WTC11 (cell line): ENCODE results near the gene CDH1. TPM values are rescaled to one million over a fixed set of nuclear protein-coding genes. Genes with fewer than 3 reads are reported as not detected.

ENCODE experiments used
- ATAC-seq: fragments of 200-7000 bp; cut with Tn5 transposase; 2 replicates; pipeline ENCODE4 v1.10.0; 2021; ENCODE audit warnings: mild to moderate bottlenecking, moderate library complexity
- CTCF ChIA-PET: fragments of 300-600 bp; sonication (Branson Sonifier 250); formaldehyde crosslinking; loops from one replicate; lab custom pipeline; 2021; ENCODE audit warnings: antibody characterized with exemption; lab: Charles Lee
- POLR2A ChIA-PET: fragments of 350-600 bp; sonication (Branson Sonifier 250); formaldehyde crosslinking; loops from one replicate; lab custom pipeline; 2021; ENCODE audit warnings: antibody characterized with exemption; lab: Charles Lee
- DNase-seq: peaks from one replicate; pipeline ENCODE4 v3.0.0; 2021; ENCODE audit warnings: low spot score
- H3K27ac Mint-ChIP-seq: 2 replicates; pipeline ENCODE4 v1.8.0; 2021; ENCODE audit warnings: mixed read lengths
- H3K27me3 Mint-ChIP-seq: 2 replicates; pipeline ENCODE4 v1.8.0; 2021; ENCODE audit warnings: low read depth, mild to moderate bottlenecking, moderate library complexity, mixed read lengths
- H3K36me3 Mint-ChIP-seq: 2 replicates; pipeline ENCODE4 v1.8.0; 2021; ENCODE audit warnings: mixed read lengths
- H3K4me1 Mint-ChIP-seq: 2 replicates; pipeline ENCODE4 v1.8.0; 2022; ENCODE audit warnings: mixed read lengths
- H3K4me3 Mint-ChIP-seq: 2 replicates; pipeline ENCODE4 v1.8.0; 2021; ENCODE audit warnings: mild to moderate bottlenecking, moderate library complexity, mixed read lengths
- H3K9me3 Mint-ChIP-seq: 2 replicates; pipeline ENCODE4 v1.8.0; 2021; ENCODE audit warnings: mixed read lengths
- CREM ChIP-seq: sonication (generic); formaldehyde crosslinking; IDR thresholded peaks from 2 replicates; pipeline ENCODE4 v1.8.1; 2022; ENCODE audit warnings: mild to moderate bottlenecking, missing genetic modification reagents, moderate library complexity
- ELF4 ChIP-seq: sonication (generic); formaldehyde crosslinking; IDR thresholded peaks from 2 replicates; pipeline ENCODE4 v1.8.1; 2022; ENCODE audit warnings: low read depth, mild to moderate bottlenecking, moderate library complexity, missing genetic modification reagents
- FOXK1 ChIP-seq: sonication (generic); formaldehyde crosslinking; IDR thresholded peaks from 2 replicates; pipeline ENCODE4 v1.8.0; 2022; ENCODE audit warnings: mild to moderate bottlenecking, moderate library complexity, missing genetic modification reagents
- GABPB1 ChIP-seq: sonication (generic); formaldehyde crosslinking; IDR thresholded peaks from 2 replicates; pipeline ENCODE4 v1.8.1; 2023; ENCODE audit warnings: mild to moderate bottlenecking, missing genetic modification reagents
- MYBL2 ChIP-seq: sonication (generic); formaldehyde crosslinking; IDR thresholded peaks from 2 replicates; pipeline ENCODE4 v1.8.1; 2023; ENCODE audit warnings: mild to moderate bottlenecking, moderate library complexity, missing genetic modification reagents
- NFATC4 ChIP-seq: fragments of 250-450 bp; sonication (Bioruptor Pico); IDR thresholded peaks from 2 replicates; pipeline ENCODE4 v1.9.0; 2021; ENCODE audit warnings: mild to moderate bottlenecking
- NFYB ChIP-seq: sonication (generic); formaldehyde crosslinking; conservative IDR thresholded peaks from 2 replicates; pipeline ENCODE4 v1.8.0; 2022; ENCODE audit warnings: low read depth, missing genetic modification reagents
- SP1 ChIP-seq: sonication (generic); formaldehyde crosslinking; conservative IDR thresholded peaks from 2 replicates; pipeline ENCODE4 v1.8.1; 2022; ENCODE audit warnings: missing genetic modification reagents
- TCF7 ChIP-seq: sonication (generic); formaldehyde crosslinking; IDR thresholded peaks from 2 replicates; pipeline ENCODE4 v1.8.0; 2022; ENCODE audit warnings: mild to moderate bottlenecking, low read depth, missing genetic modification reagents, moderate library complexity
- TEAD4 ChIP-seq: sonication (generic); formaldehyde crosslinking; IDR thresholded peaks from 2 replicates; pipeline ENCODE4 v1.8.0; 2022; ENCODE audit warnings: mild to moderate bottlenecking, missing genetic modification reagents
- ZNF396 ChIP-seq: fragments of 250-450 bp; sonication (Bioruptor Pico); IDR thresholded peaks from 2 replicates; pipeline ENCODE4 v1.8.0; 2021; ENCODE audit warnings: mild to moderate bottlenecking, moderate library complexity, borderline replicate concordance
- total RNA-seq: library from RNA; stranded (reverse); gene quantifications from 3 replicates; pipeline ENCODE4 v1.2.3, GENCODE V29; 2021
- TF ChIP-seq, protein P1 (sequence below): sonication (generic); formaldehyde crosslinking; IDR thresholded peaks from 2 replicates; pipeline ENCODE4 v1.8.1; 2023; ENCODE audit warnings: mild to moderate bottlenecking, missing genetic modification reagents, moderate library complexity
- TF ChIP-seq, protein P2 (sequence below): sonication (generic); formaldehyde crosslinking; conservative IDR thresholded peaks from 2 replicates; pipeline ENCODE4 v1.8.1; 2023; ENCODE audit warnings: mild to moderate bottlenecking, low read depth, missing genetic modification reagents, moderate library complexity
- TF ChIP-seq, protein P3 (sequence below): sonication (generic); formaldehyde crosslinking; IDR thresholded peaks from 2 replicates; pipeline ENCODE4 v1.8.1; 2022; ENCODE audit warnings: low read depth, mild to moderate bottlenecking, moderate library complexity, missing genetic modification reagents, borderline replicate concordance
- TF ChIP-seq, protein P4 (sequence below): fragments of 250-450 bp; sonication (Bioruptor Pico); conservative IDR thresholded peaks from 2 replicates; pipeline ENCODE4 v1.9.0; 2021; ENCODE audit warnings: mild to moderate bottlenecking
- TF ChIP-seq, protein P5 (sequence below): sonication (generic); formaldehyde crosslinking; IDR thresholded peaks from 2 replicates; pipeline ENCODE4 v1.8.0; 2023; ENCODE audit warnings: missing genetic modification reagents, mild to moderate bottlenecking, borderline replicate concordance
- TF ChIP-seq, protein P6 (sequence below): sonication (generic); formaldehyde crosslinking; IDR thresholded peaks from 2 replicates; pipeline ENCODE4 v1.8.1; 2023; ENCODE audit warnings: mild to moderate bottlenecking, moderate library complexity, missing genetic modification reagents
- TF ChIP-seq, protein P7 (sequence below): sonication (generic); formaldehyde crosslinking; IDR thresholded peaks from 2 replicates; pipeline ENCODE4 v1.8.1; 2022; ENCODE audit warnings: mild to moderate bottlenecking, moderate library complexity, missing genetic modification reagents

CDH1 gene
- total RNA-seq, 1 experiment from 2014 or later, result 278 TPM

DNA sequence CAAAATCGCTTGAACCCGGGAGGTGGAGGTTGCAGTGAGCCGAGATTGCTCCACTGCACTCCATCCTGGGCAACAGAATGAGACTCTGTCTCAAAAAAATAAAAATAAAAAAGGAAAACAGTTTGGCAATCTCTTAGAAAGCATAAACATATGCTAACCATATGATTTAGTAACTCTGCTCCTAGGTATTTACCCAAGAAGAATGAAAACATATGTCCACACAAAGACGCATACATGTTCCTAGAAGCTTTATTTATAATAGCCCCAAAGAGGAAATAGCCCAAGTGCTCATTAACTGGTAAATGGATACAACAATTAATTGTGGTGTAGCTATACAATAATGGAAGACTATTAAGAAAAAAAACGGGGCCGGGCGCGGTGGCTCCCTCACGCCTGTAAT lies 18.5 kb upstream of the CDH1 start (continued):
- TF ChIP-seq ELF4, result no peak

DNA sequence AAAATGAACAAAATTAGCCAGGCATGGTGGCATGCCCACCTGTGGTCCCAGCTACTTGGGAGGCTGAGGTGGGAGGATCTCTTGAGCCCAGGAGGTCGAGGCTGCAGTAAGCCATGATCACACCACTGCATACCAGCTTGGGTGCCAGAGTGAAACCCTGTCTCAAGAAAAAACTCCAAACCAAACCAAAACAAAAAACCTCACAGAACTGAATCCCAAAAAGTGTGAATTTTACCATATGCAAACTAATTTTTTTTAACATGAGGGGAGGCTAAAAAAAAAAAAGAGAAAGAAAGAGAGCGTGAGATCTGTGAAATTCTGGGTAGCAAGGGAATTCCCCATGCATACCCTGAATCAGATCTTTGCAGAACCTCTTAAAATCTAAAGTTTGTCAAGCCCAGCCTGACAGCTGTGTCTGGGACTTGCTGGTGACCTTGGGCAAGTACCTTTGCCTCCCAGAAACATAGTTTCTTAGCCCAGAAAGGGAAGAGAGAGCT lies 17.1 kb upstream of the CDH1 start:
- TF ChIP-seq, protein P1, sequence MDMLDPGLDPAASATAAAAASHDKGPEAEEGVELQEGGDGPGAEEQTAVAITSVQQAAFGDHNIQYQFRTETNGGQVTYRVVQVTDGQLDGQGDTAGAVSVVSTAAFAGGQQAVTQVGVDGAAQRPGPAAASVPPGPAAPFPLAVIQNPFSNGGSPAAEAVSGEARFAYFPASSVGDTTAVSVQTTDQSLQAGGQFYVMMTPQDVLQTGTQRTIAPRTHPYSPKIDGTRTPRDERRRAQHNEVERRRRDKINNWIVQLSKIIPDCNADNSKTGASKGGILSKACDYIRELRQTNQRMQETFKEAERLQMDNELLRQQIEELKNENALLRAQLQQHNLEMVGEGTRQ (CRISPR knock-in tag), result no peak
- TF ChIP-seq ZNF396, result no peak
- TF ChIP-seq MYBL2 (CRISPR knock-in tag), result no peak
- TF ChIP-seq NFYB (CRISPR knock-in tag), result no peak
- TF ChIP-seq TCF7, result no peak
- TF ChIP-seq TEAD4, result no peak
- no peak for TF ChIP-seq CREM (CRISPR knock-in tag)
- TF ChIP-seq, protein P2, sequence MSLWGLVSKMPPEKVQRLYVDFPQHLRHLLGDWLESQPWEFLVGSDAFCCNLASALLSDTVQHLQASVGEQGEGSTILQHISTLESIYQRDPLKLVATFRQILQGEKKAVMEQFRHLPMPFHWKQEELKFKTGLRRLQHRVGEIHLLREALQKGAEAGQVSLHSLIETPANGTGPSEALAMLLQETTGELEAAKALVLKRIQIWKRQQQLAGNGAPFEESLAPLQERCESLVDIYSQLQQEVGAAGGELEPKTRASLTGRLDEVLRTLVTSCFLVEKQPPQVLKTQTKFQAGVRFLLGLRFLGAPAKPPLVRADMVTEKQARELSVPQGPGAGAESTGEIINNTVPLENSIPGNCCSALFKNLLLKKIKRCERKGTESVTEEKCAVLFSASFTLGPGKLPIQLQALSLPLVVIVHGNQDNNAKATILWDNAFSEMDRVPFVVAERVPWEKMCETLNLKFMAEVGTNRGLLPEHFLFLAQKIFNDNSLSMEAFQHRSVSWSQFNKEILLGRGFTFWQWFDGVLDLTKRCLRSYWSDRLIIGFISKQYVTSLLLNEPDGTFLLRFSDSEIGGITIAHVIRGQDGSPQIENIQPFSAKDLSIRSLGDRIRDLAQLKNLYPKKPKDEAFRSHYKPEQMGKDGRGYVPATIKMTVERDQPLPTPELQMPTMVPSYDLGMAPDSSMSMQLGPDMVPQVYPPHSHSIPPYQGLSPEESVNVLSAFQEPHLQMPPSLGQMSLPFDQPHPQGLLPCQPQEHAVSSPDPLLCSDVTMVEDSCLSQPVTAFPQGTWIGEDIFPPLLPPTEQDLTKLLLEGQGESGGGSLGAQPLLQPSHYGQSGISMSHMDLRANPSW (CRISPR knock-in tag), result no peak
- TF ChIP-seq, protein P3, sequence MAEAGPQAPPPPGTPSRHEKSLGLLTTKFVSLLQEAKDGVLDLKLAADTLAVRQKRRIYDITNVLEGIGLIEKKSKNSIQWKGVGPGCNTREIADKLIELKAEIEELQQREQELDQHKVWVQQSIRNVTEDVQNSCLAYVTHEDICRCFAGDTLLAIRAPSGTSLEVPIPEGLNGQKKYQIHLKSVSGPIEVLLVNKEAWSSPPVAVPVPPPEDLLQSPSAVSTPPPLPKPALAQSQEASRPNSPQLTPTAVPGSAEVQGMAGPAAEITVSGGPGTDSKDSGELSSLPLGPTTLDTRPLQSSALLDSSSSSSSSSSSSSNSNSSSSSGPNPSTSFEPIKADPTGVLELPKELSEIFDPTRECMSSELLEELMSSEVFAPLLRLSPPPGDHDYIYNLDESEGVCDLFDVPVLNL (CRISPR knock-in tag), result no peak
- TF ChIP-seq, protein P4, sequence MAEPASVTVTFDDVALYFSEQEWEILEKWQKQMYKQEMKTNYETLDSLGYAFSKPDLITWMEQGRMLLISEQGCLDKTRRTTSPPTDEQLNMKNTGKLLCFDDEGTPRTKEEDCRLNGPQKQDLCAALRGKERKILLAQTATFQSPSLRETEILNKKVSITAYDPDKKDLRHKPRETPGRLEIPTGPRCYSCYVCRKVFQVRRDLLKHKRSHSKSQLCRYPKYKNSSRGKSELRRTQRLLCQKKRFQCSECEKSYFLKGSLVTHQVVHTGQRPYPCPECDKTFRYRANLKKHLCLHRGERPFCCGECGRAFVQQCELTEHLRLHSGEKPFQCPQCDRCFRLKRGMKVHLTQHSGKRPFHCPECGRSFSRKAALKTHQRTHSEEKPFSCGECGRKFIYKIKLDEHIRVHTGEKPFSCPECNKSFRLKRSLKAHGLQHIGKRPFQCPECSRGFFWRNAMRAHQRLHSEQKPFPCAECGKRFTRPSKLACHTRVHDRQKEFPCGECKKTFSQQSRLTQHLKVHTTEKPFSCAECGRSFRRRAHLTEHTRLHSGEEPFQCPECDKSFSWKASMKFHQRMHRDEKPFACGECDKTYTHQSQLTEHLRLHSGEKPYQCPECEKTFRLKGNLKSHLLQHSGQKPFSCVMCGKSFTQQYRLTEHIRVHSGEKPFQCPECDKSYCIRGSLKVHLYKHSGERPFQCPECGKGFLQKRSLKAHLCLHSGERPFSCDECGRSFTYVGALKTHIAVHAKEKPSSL (CRISPR knock-in tag), result no peak
- TF ChIP-seq, protein P5, sequence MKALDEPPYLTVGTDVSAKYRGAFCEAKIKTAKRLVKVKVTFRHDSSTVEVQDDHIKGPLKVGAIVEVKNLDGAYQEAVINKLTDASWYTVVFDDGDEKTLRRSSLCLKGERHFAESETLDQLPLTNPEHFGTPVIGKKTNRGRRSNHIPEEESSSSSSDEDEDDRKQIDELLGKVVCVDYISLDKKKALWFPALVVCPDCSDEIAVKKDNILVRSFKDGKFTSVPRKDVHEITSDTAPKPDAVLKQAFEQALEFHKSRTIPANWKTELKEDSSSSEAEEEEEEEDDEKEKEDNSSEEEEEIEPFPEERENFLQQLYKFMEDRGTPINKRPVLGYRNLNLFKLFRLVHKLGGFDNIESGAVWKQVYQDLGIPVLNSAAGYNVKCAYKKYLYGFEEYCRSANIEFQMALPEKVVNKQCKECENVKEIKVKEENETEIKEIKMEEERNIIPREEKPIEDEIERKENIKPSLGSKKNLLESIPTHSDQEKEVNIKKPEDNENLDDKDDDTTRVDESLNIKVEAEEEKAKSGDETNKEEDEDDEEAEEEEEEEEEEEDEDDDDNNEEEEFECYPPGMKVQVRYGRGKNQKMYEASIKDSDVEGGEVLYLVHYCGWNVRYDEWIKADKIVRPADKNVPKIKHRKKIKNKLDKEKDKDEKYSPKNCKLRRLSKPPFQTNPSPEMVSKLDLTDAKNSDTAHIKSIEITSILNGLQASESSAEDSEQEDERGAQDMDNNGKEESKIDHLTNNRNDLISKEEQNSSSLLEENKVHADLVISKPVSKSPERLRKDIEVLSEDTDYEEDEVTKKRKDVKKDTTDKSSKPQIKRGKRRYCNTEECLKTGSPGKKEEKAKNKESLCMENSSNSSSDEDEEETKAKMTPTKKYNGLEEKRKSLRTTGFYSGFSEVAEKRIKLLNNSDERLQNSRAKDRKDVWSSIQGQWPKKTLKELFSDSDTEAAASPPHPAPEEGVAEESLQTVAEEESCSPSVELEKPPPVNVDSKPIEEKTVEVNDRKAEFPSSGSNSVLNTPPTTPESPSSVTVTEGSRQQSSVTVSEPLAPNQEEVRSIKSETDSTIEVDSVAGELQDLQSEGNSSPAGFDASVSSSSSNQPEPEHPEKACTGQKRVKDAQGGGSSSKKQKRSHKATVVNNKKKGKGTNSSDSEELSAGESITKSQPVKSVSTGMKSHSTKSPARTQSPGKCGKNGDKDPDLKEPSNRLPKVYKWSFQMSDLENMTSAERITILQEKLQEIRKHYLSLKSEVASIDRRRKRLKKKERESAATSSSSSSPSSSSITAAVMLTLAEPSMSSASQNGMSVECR, result no peak
- no peak for TF ChIP-seq SP1 (CRISPR knock-in tag)
- no peak for TF ChIP-seq GABPB1
- TF ChIP-seq ELF4, result no peak
- TF ChIP-seq, protein P6, sequence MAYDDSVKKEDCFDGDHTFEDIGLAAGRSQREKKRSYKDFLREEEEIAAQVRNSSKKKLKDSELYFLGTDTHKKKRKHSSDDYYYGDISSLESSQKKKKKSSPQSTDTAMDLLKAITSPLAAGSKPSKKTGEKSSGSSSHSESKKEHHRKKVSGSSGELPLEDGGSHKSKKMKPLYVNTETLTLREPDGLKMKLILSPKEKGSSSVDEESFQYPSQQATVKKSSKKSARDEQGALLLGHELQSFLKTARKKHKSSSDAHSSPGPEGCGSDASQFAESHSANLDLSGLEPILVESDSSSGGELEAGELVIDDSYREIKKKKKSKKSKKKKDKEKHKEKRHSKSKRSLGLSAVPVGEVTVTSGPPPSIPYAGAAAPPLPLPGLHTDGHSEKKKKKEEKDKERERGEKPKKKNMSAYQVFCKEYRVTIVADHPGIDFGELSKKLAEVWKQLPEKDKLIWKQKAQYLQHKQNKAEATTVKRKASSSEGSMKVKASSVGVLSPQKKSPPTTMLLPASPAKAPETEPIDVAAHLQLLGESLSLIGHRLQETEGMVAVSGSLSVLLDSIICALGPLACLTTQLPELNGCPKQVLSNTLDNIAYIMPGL, result no peak
- TF ChIP-seq NFATC4, result no peak
- no peak for TF ChIP-seq FOXK1 (CRISPR knock-in tag)
- TF ChIP-seq, protein P7, sequence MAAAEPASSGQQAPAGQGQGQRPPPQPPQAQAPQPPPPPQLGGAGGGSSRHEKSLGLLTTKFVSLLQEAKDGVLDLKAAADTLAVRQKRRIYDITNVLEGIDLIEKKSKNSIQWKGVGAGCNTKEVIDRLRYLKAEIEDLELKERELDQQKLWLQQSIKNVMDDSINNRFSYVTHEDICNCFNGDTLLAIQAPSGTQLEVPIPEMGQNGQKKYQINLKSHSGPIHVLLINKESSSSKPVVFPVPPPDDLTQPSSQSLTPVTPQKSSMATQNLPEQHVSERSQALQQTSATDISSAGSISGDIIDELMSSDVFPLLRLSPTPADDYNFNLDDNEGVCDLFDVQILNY, result no peak
- no peak for ATAC-seq
- Mint-ChIP-seq H3K9me3 (no peaks in the 10 kb centered on the region), H3K27ac (no peak overlapping the region), H3K4me1 (peaks cover 7% of the 10 kb centered on the region), H3K4me3 (no peak overlapping the region), H3K36me3 (no peaks in the 10 kb centered on the region), H3K27me3 (no peaks in the 10 kb centered on the region)
- no peak for DNase-seq
- ChIA-PET CTCF (no interaction called here), POLR2A (interaction anchor here (0.6 kb wide), 1 partner anchor 149 kb away, joined by 5 read pairs; no protein-coding TSS in a partner anchor)
